B cell (primary cell): ENCODE results near the gene PITPNM1. TPM values are rescaled to one million over a fixed set of nuclear protein-coding genes. Genes with fewer than 3 reads are reported as not detected.
"Not testable (repeated sequence)": the region's sequence is repeated elsewhere in the genome, so short reads cannot be mapped to it uniquely, and the experiment has no call there.

Experiments used
- ATAC-seq: fragments of 200-7000 bp; cut with Tn5 transposase; one replicate; pipeline ENCODE4 v1.10.0; 2021; ENCODE audit warnings: low read depth, mild to moderate bottlenecking, moderate number of reproducible peaks, moderate library complexity
- CTCF ChIA-PET: fragments of 350-600 bp; sonication (Branson Sonifier 250); formaldehyde crosslinking; loops from one replicate; lab custom pipeline; 2021; ENCODE audit warnings: antibody characterized with exemption, inconsistent platforms; lab: Charles Lee
- POLR2A ChIA-PET: fragments of 350-600 bp; sonication (Branson Sonifier 250); formaldehyde crosslinking; loops from one replicate; lab custom pipeline; 2021; ENCODE audit warnings: antibody characterized with exemption; lab: Charles Lee
- DNase-seq: peaks from one replicate; pipeline ENCODE4 v3.0.0; 2013
- H2AFZ ChIP-seq: 2 replicates; pipeline ENCODE4 v1.6.1; 2012; ENCODE audit warnings: mild to moderate bottlenecking, low read depth, low read length; ENCODE audit not compliant: insufficient read depth, poor library complexity, severe bottlenecking
- H3K27ac ChIP-seq, 2 donors: 1 replicate in 1 of 2; 2 replicates in 1 of 2; pipeline ENCODE4 v1.5.1; 2012 to 2013; ENCODE audit warnings: low read length in 2 of 2, mild to moderate bottlenecking in 2 of 2, moderate library complexity in 1 of 2
- H3K27me3 ChIP-seq, 4 experiments: fragments of 200-600 bp in 1 of 4; sonication (generic) in 1 of 4; replicated peaks in 1 of 4; 1 replicate in 2 of 4; 2 replicates in 2 of 4; pipeline versions ENCODE4 v1.6.1 to v1.7.0; 2013 to 2016; ENCODE audit warnings: low read length in 3 of 4, mild to moderate bottlenecking in 2 of 4, mixed read lengths in 1 of 4, moderate library complexity in 1 of 4; ENCODE audit not compliant: insufficient read depth in 4 of 4, control insufficient read depth in 3 of 4; ENCODE audit errors: control extremely low read depth in 1 of 4
- H3K36me3 ChIP-seq, 2 experiments: replicated peaks in 1 of 2; 1 replicate in 1 of 2; 2 replicates in 1 of 2; pipeline versions ENCODE4 v1.6.1 to v1.7.1; 2013; ENCODE audit warnings: low read length in 1 of 2; ENCODE audit not compliant: insufficient read depth in 2 of 2, control insufficient read depth in 1 of 2; ENCODE audit errors: control extremely low read depth in 1 of 2, extremely low read depth in 1 of 2
- H3K4me1 ChIP-seq, 2 donors: fragments of 200-600 bp in 1 of 2; sonication (generic) in 1 of 2; 1 replicate in 1 of 2; 2 replicates in 1 of 2; pipeline versions ENCODE4 v1.5.1 to v1.6.1; 2013 to 2017; ENCODE audit warnings: low read length in 2 of 2; ENCODE audit not compliant: control insufficient read depth in 2 of 2, insufficient read depth in 2 of 2
- H3K4me2 ChIP-seq: replicated peaks from 2 replicates; pipeline ENCODE3; 2012; ENCODE audit warnings: mild to moderate bottlenecking, low read depth, low read length; ENCODE audit not compliant: poor library complexity, severe bottlenecking
- H3K4me3 ChIP-seq, 5 experiments: fragments of 200-600 bp in 1 of 5; sonication (generic) in 1 of 5; 1 replicate in 3 of 5; 2 replicates in 2 of 5; pipeline versions ENCODE4 v1.5.1 to v1.7.0; 2011 to 2016; ENCODE audit warnings: low read length in 4 of 5, mild to moderate bottlenecking in 4 of 5, low read depth in 2 of 5, control low read depth in 1 of 5, moderate library complexity in 1 of 5; ENCODE audit not compliant: insufficient read depth in 1 of 5; ENCODE audit errors: control extremely low read depth in 1 of 5, extremely low read depth in 1 of 5
- H3K79me2 ChIP-seq: fragments of 200-600 bp; sonication (generic); one replicate; pipeline ENCODE4 v1.6.0; 2016; ENCODE audit warnings: low read length; ENCODE audit not compliant: control insufficient read depth, insufficient read depth
- H3K9ac ChIP-seq: fragments of 200-600 bp; sonication (generic); 2 replicates; pipeline ENCODE4 v1.6.1; 2017; ENCODE audit warnings: mild to moderate bottlenecking, low read length, moderate library complexity
- H3K9me3 ChIP-seq, 3 donors: one replicate each; pipeline versions ENCODE4 v1.6.1 to v1.7.1; 2013; ENCODE audit warnings: low read length in 2 of 3; ENCODE audit not compliant: control insufficient read depth in 2 of 3, insufficient read depth in 1 of 3; ENCODE audit errors: control extremely low read depth in 1 of 3
- H4K20me1 ChIP-seq: 2 replicates; pipeline ENCODE4 v1.6.0; 2012; ENCODE audit warnings: mild to moderate bottlenecking, low read length; ENCODE audit not compliant: insufficient read depth, control insufficient read depth, poor library complexity, severe bottlenecking
- H3K27ac Mint-ChIP-seq: one replicate; pipeline ENCODE4 v1.8.0; 2021; ENCODE audit warnings: mixed read lengths
- H3K27me3 Mint-ChIP-seq: one replicate; pipeline ENCODE4 v1.8.0; 2021; ENCODE audit warnings: mixed read lengths
- H3K4me1 Mint-ChIP-seq: one replicate; pipeline ENCODE4 v1.8.0; 2021; ENCODE audit warnings: mixed read lengths
- H3K4me3 Mint-ChIP-seq: one replicate; pipeline ENCODE4 v1.8.0; 2021; ENCODE audit warnings: mixed read lengths
- H3K9me3 Mint-ChIP-seq: one replicate; pipeline ENCODE4 v1.8.0; 2022; ENCODE audit warnings: mixed read lengths; ENCODE audit not compliant: insufficient read depth
- CTCF ChIP-seq: fragments of 200-600 bp; IDR thresholded peaks from one replicate; pipeline ENCODE4 v1.8.0; 2022; ENCODE audit warnings: antibody characterized with exemption, mild to moderate bottlenecking
- EZH2 ChIP-seq: IDR thresholded peaks from 2 replicates; pipeline ENCODE4 v1.6.1; 2012; ENCODE audit warnings: borderline replicate concordance, low read depth, mild to moderate bottlenecking, moderate library complexity, low read length; ENCODE audit not compliant: insufficient read depth, poor library complexity, severe bottlenecking
- WGBS: methylation state at CpG from one replicate; pipeline ENCODE4 v1.1.5; 2013; ENCODE audit warnings: missing lambda C conversion rate; ENCODE audit not compliant: insufficient coverage; 5-methylcytosine and 5-hydroxymethylcytosine counted together
- intact Hi-C: fragments of 100-400 bp; cut with micrococcal nuclease; formaldehyde crosslinking; loops from one replicate; pipeline ENCODE4 v1.10.0; 2022
- polyA plus RNA-seq: library from polyadenylated mRNA; depleted of rRNA; stranded (reverse); fragments of >200 nt; gene quantifications from 2 replicates; pipeline ENCODE4 v1.2.3, GENCODE V29; 2012
- total RNA-seq, 2 donors: library from RNA; stranded (reverse); fragments of 120-200 nt in 1 of 2; gene quantifications; 1 replicate in 1 of 2; 2 replicates in 1 of 2; pipeline versions ENCODE4 v1.2.3 to v1.2.4, GENCODE V29; 2013 to 2022

Gene PITPNM1
- total and polyA plus RNA-seq, 2 donors (not counting 1 experiment from before 2014, with no cell fraction given) = 152 to 166 TPM

GRCh38 chr11:67486481-67487195 lies 18.5 kb downstream of the PITPNM1 start:
- Mint-ChIP-seq H3K4me1 (peaks cover 58% of the 10 kb centered on the region), H3K4me3 (peak overlapping the region; percentile 76), H3K9me3 (no peaks in the 10 kb centered on the region), H3K27me3 (no peaks in the 10 kb centered on the region), H3K27ac (peak overlapping the region; percentile 92)
- peaks cover 69% of the 10 kb centered on the region for H4K20me1 ChIP-seq
- H3K36me3 ChIP-seq = peaks cover 0 to 51% of the 10 kb centered on the region in 2 experiments
- peaks cover 64% of the 10 kb centered on the region for H3K79me2 ChIP-seq
- H2AFZ ChIP-seq = no peak overlapping the region
- intact Hi-C loops = no loop called here
- no peak for TF ChIP-seq EZH2
- TF ChIP-seq CTCF = no peak
- H3K4me3 ChIP-seq = peak overlapping the region in 1 of 5 experiments; percentile 4
- no peaks in the 10 kb centered on the region for H3K9me3 ChIP-seq
- H3K27ac ChIP-seq = peak overlapping the region; percentile 42 to 65
- 59% methylated on average over 16 of the region's 20 CpGs for WGBS
- peaks cover 38 to 58% of the 10 kb centered on the region in 2 donors for H3K4me1 ChIP-seq
- ChIA-PET CTCF (interaction anchor here (0.6 to 2.1 kb wide), 5 partner anchors 19 to 134 kb away, joined by 3 to 7 read pairs (median 4); partner anchors contain the start of genes POLD4, PPP1CA and PTPRCAP), POLR2A (interaction anchor here (0.6 to 4.9 kb wide), 11 partner anchors 18 to 113 kb away, joined by 3 to 53 read pairs (median 4); partner anchors contain the start of genes CLCF1, PITPNM1, PTPRCAP and RAD9A)
- ATAC-seq (no peak), DNase-seq (peak; percentile 70)
- H3K9ac ChIP-seq = no peak overlapping the region
- peak overlapping the region; percentile 89 for H3K4me2 ChIP-seq
- no peaks in the 10 kb centered on the region for H3K27me3 ChIP-seq

GRCh38 chr11:67485873-67486361 lies 19.2 kb downstream of the PITPNM1 start:
- intact Hi-C loops, H3K27me3 ChIP-seq, H2AFZ ChIP-seq, H3K9me3 ChIP-seq, H3K27me3 Mint-ChIP-seq, H3K9me3 Mint-ChIP-seq, ATAC-seq, H3K9ac ChIP-seq: not testable (repeated sequence)
- peaks cover 63% of the 10 kb centered on the region for H4K20me1 ChIP-seq
- H3K27ac Mint-ChIP-seq = peak overlapping the region; percentile 92
- peak overlapping the region; percentile 89 for H3K4me2 ChIP-seq
- ChIA-PET CTCF (interaction anchor here (0.6 to 4.0 kb wide), 6 partner anchors 18 to 133 kb away, joined by 3 to 19 read pairs (median 6); partner anchors contain the start of genes PITPNM1, POLD4, PPP1CA and PTPRCAP), POLR2A (interaction anchor here (0.7 to 4.9 kb wide), 11 partner anchors 17 to 124 kb away, joined by 3 to 53 read pairs (median 6); partner anchors contain the start of genes PITPNM1, PTPRCAP, RAD9A and TMEM134)
- H3K4me3 ChIP-seq = peak overlapping the region in 1 of 5 experiments; percentile 4
- H3K27ac ChIP-seq = peak overlapping the region; percentile 42 to 65
- peaks cover 0 to 44% of the 10 kb centered on the region in 2 experiments for H3K36me3 ChIP-seq
- peaks cover 38 to 58% of the 10 kb centered on the region in 2 donors for H3K4me1 ChIP-seq
- peak overlapping the region; percentile 76 for H3K4me3 Mint-ChIP-seq
- DNase-seq = peak; percentile 65
- peaks cover 58% of the 10 kb centered on the region for H3K4me1 Mint-ChIP-seq
- H3K79me2 ChIP-seq = peaks cover 64% of the 10 kb centered on the region
- WGBS = 65% methylated on average over 6 of the region's 7 CpGs
